KOPT-K1 (cell line): ENCODE measurements around the gene IL16.
"Not testable (repeated sequence)": the region's sequence is repeated elsewhere in the genome, so short reads cannot be mapped to it uniquely, and the experiment has no call there.

Experiments used
- H3K27ac ChIP-seq: fragments of 200-600 bp; sonication (generic); 2 replicates; pipeline ENCODE4 v1.5.1; 2016; ENCODE audit warnings: antibody characterized with exemption, mild to moderate bottlenecking, low read depth, low read length; ENCODE audit not compliant: poor library complexity, severe bottlenecking
- H3K36me3 ChIP-seq: fragments of 200-600 bp; sonication (generic); 2 replicates; pipeline ENCODE4 v1.5.1; 2017; ENCODE audit warnings: antibody characterized with exemption, mild to moderate bottlenecking, low read length, moderate library complexity; ENCODE audit not compliant: insufficient read depth
- H3K9me3 ChIP-seq: fragments of 200-600 bp; sonication (generic); 2 replicates; pipeline ENCODE4 v1.5.1; 2017; ENCODE audit warnings: antibody characterized with exemption, low read length, mild to moderate bottlenecking; ENCODE audit not compliant: insufficient read depth, poor library complexity, severe bottlenecking

Gene IL16

GRCh38 chr15:81338170-81339007, 141.7 kb downstream of the IL16 start:
- no peak overlapping the region for H3K27ac ChIP-seq
- no peaks in the 10 kb centered on the region for H3K9me3 ChIP-seq
- H3K36me3 ChIP-seq = no peaks in the 10 kb centered on the region

DNA sequence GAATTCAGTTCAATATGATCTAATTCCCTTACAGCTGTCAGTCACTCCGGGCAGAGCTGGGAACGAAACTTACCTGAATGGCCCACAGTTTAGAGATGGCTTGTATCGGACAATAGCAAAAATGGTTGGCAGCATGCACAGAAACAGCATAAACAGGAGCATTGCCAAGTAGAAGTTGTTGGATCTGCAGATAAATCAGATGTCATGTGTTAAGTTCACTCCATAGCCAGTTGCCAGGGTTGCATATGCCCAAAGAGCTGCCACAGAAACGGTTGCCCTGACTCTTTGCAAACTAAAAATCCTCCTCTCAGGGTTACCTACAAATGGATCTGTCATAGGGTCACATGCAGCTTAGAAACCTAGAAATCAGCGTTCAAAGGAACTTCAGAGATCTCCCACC, 142.6 kb downstream of the IL16 start:
- H3K36me3 ChIP-seq = no peaks in the 10 kb centered on the region
- H3K27ac ChIP-seq = no peak overlapping the region
- no peaks in the 10 kb centered on the region for H3K9me3 ChIP-seq

DNA sequence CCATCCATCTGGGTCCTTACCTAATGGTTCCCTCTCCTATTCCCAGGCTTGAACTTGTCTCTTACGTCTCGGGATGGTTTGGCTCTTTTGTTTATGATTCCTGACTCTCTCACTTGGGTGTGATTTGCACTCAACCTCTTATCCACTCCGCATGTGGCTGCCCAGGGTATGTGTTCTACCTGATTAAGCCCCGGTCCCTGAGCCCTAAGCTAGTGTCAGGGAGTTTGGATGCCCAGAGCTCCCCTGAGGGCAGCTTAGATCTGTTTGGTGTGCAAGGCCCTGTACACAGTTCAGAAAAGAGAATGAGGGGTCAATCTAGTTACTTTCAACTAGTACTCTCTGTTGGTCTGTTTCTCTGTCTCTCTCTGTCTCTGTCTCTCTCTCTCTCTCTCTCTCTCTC, 143.2 kb downstream of the IL16 start:
- no peak overlapping the region for H3K27ac ChIP-seq
- H3K36me3 ChIP-seq = no peaks in the 10 kb centered on the region
- no peaks in the 10 kb centered on the region for H3K9me3 ChIP-seq

DNA sequence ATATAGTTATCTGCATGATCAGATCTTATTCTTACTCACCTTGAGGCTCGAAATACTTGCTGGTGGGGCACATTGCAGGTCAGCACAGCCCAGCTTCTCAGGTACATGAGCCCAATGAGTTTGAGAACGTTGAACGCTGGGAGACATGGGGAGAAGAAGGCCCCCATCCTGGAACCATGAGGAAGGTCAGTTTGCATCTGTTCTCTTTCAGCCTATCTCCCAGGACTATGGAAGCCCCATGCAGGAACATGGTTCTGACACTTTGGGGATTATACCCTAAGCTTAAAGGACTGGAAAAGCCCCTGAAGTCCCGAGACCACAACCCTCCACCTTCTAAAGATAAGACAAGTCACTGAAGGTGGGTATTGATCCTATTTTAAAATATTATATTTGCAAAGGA, 144.7 kb downstream of the IL16 start:
- Histone ChIP-seq H3K36me3 (no peaks in the 10 kb centered on the region), H3K27ac (no peak overlapping the region), H3K9me3 (no peaks in the 10 kb centered on the region)

- Histone ChIP-seq H3K36me3 (no peaks in the 10 kb centered on the region), H3K9me3 (no peaks in the 10 kb centered on the region), H3K27ac (no peak overlapping the region)
Measured at GRCh38 chr15:81343371-81343770, 146.7 kb downstream of the IL16 start.

DNA sequence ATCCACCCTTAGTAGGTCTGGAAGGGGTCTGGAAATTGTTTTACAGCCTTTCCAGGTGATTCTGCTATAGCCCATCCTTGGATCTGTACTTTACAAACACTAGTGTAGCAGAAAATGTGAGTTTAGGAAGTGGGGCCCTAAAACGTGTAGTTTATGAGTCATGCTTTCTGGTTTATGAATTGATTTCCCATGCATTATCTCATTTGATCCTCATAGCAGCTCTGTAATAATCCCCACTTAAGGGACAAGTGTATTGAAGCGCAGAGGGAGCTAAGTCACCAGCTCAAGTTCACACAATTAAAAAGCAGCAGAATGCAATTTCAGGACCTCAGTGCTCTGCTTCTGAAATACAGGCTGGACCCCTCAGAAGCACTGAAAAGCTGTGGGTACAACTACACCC, 149.9 kb downstream of the IL16 start:
- no peak overlapping the region for H3K27ac ChIP-seq
- no peaks in the 10 kb centered on the region for H3K36me3 ChIP-seq

GRCh38 chr15:81347910-81348309, 151.2 kb downstream of the IL16 start:
- Histone ChIP-seq H3K9me3 (no peaks in the 10 kb centered on the region), H3K27ac (no peak overlapping the region), H3K36me3 (no peaks in the 10 kb centered on the region)

More for the DNA sequence above, 149.9 kb downstream of the IL16 start:
- no peaks in the 10 kb centered on the region for H3K9me3 ChIP-seq

GRCh38 chr15:81348691-81349090, 152.0 kb downstream of the IL16 start:
- H3K9me3 ChIP-seq, H3K36me3 ChIP-seq, H3K27ac ChIP-seq: not testable (repeated sequence)

DNA sequence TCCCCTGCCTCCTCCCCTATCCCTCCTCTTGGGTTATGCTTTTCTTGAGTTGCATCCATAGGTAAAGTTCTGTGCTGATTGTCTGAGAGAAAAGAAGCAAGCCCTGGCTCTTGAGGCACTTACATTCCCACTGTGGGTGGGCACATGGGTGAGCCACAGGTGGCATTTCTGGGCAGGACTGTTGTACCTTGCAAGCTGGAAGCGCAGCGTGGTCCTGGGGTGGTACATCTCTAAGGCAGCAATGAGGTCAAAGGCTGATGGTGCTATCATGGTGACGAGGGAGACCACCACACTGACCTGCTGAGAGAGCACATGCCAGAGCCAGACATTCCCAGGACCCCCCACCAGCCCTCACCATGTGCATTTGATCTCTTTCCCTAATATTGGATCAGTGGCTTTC, 152.6 kb downstream of the IL16 start:
- H3K27ac ChIP-seq = no peak overlapping the region
- no peaks in the 10 kb centered on the region for H3K9me3 ChIP-seq
- no peaks in the 10 kb centered on the region for H3K36me3 ChIP-seq

DNA sequence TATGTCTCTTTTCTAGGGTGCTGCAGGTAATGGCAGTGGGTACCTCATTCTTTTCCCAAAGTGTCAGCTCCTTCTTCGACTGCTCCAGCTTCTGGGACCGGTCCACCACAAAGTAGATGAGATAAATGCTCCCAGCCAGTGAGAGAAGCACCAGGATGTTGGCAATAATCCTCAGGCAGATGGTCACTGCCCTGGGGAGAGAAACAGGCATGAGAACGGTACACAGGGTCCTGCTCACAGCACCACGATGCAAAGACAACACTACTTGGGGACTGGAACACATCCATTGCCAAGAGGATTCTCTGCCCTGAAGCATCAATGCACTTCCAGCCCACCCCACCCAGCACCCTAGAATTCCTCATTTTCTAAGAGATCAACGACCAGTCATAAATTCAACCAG, 155.0 kb downstream of the IL16 start:
- no peak overlapping the region for H3K27ac ChIP-seq
- H3K36me3 ChIP-seq = no peaks in the 10 kb centered on the region
- H3K9me3 ChIP-seq = no peaks in the 10 kb centered on the region

DNA sequence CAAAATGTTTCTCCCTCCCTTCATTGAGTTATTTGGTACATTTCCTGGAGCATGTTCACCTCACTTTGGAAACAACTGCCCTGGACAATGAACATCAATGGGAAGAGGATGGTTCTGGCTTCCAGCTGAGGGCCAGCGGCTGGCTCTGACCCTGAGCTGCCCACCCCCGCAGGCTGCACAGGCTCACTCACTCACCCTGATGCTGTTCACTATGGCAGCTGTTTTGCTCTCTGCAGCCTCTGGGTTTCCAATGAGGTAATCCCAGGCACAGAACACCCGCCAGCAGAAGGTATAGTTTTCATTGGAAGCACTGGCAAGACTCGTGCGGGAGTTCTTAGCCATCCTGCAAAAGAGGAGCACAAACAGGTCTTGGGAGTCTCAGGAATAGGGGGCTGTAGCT, 159.6 kb downstream of the IL16 start:
- no peaks in the 10 kb centered on the region for H3K9me3 ChIP-seq
- no peak overlapping the region for H3K27ac ChIP-seq
- H3K36me3 ChIP-seq = no peaks in the 10 kb centered on the region

DNA sequence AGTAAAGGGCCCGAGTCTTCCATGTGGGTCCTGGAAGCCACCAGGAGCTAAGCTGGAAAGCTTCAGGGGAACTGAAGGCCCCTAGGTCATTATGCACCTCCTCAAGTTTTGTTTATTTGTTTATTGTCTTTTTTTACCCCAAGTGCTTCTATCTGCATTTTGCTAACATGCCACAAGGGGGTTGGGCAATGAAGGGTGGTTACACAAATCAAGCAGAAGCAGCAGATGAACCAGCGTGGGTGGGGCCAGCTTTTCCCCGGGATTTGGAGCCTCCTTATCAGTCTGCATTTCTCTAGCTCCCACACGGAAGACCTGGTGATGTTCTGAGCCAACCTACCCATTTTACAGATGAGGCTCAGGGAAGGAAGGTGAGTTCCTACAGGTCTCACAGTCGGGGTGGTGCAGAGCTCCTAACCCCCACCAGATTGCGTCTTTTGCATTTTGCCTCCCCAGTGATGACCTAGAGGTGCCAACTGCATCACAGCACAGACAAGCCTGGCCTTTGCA, 160.6 kb downstream of the IL16 start:
- Histone ChIP-seq H3K9me3 (no peaks in the 10 kb centered on the region), H3K36me3 (no peaks in the 10 kb centered on the region), H3K27ac (no peak overlapping the region)

- H3K27ac ChIP-seq = no peak overlapping the region
- no peaks in the 10 kb centered on the region for H3K36me3 ChIP-seq
- H3K9me3 ChIP-seq = no peaks in the 10 kb centered on the region
Measured at GRCh38 chr15:81358248-81358647, 161.6 kb downstream of the IL16 start.

- no peaks in the 10 kb centered on the region for H3K36me3 ChIP-seq
- no peak overlapping the region for H3K27ac ChIP-seq
- H3K9me3 ChIP-seq = no peaks in the 10 kb centered on the region
Measured at GRCh38 chr15:81360491-81360890, 163.8 kb downstream of the IL16 start.

DNA sequence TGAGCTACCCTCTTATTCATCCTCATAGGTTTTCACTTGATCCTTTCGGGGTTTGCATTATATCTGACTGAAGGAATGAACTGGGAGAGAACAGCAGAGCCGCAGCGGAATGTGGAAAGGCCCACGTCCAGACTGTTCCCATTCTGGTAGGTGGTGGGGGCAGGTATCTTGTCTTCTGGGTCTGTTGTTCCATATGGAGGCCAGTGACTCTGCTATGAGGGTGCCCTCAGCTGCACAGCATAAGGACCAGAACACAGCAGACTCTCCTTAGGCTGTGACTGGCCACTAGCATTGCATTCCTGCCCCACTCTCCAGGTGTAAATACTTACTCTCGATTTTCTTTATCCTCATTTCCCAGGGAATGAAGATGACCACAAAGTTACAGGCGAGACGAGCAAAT, 165.2 kb downstream of the IL16 start:
- Histone ChIP-seq H3K27ac (no peak overlapping the region), H3K9me3 (no peaks in the 10 kb centered on the region), H3K36me3 (no peaks in the 10 kb centered on the region)

- Histone ChIP-seq H3K36me3 (no peaks in the 10 kb centered on the region), H3K27ac (no peak overlapping the region), H3K9me3 (no peaks in the 10 kb centered on the region)
Measured at GRCh38 chr15:81362790-81363189, 166.1 kb downstream of the IL16 start.
